Fibroblast of lung (primary cell): ENCODE measurements around the gene RHOB.

Experiments
- EZH2 ChIP-seq: IDR thresholded peaks from 2 replicates; pipeline ENCODE4 v1.5.1; 2012; ENCODE audit warnings: low read length, control low read depth, mild to moderate bottlenecking; ENCODE audit errors: missing control alignments
- TF ChIP-seq, protein P1 (sequence below), 2 donors: IDR thresholded peaks in 1 of 2; conservative IDR thresholded peaks in 1 of 2; 1 replicate in 1 of 2; 2 replicates in 1 of 2; pipeline ENCODE4 v1.5.1; 2011 to 2012; ENCODE audit warnings: low read length in 2 of 2, control low read depth in 1 of 2, inconsistent platforms in 1 of 2, low read depth in 1 of 2, mild to moderate bottlenecking in 1 of 2

DNA sequence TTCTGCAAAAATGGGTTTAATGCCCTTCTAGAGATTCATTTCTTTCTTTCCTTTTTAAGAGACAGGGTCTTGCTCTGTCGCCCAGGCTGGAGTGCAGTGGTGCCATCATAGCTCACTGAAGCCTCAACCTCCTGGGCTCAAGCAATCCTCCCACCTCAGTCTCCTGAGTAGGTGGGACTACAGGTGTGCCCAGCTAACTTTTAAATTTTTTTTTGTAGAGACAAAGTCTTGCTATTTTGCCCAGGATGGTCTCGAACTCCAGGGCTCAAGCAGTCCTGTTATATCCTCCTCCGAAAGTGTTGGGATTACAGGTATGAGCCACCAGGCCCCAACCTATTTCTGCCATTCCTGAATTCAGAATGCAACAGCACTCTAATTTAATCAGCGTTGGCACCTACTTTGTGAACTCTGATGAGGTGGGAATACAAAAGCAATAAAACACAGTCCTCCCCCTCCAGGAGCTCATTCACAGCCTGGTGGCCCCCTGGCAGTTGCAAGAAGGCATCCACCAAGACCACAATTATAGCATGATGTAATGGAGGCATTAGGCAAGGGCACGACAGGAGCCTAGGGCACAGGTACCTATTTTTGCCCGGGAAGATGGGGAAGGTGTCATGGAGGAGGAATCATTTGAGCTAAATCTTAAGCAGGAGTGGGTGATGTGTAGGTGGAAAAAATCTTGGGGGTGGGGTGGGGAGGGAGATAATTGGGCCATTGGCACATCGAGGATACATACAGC lies 5.1 kb downstream of the RHOB start:
- TF ChIP-seq, protein P1, sequence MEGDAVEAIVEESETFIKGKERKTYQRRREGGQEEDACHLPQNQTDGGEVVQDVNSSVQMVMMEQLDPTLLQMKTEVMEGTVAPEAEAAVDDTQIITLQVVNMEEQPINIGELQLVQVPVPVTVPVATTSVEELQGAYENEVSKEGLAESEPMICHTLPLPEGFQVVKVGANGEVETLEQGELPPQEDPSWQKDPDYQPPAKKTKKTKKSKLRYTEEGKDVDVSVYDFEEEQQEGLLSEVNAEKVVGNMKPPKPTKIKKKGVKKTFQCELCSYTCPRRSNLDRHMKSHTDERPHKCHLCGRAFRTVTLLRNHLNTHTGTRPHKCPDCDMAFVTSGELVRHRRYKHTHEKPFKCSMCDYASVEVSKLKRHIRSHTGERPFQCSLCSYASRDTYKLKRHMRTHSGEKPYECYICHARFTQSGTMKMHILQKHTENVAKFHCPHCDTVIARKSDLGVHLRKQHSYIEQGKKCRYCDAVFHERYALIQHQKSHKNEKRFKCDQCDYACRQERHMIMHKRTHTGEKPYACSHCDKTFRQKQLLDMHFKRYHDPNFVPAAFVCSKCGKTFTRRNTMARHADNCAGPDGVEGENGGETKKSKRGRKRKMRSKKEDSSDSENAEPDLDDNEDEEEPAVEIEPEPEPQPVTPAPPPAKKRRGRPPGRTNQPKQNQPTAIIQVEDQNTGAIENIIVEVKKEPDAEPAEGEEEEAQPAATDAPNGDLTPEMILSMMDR (conservative IDR thresholded peaks at IDR 0.05 in 1 of 2, IDR thresholded peaks at IDR 0.05 in 1 of 2; ENCODE audit: low read depth in 1 of 2, low read length in 2 of 2), result no peak
- TF ChIP-seq EZH2, result no peak
